Measurements from ENCODE around the gene CKAP5.

Gene CKAP5

DNA sequence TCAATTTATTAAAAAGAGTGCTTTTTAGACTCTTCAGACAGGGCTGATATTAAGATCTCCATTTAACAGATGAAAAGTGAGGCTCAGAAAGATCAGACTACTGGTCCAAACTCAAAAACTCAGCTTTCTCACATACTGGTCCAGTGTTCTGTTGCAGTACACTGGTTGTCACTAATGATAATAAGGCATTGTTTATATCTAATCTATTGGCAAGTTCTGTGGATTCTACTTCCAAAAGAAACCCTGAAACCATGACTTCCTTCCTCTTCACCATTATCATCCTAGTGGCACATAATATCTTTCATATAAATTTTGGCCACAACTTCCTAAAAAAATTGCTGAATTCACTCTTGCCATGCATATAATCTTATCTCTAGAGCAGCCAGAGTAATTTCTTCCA lies 90.1 kb downstream of the CKAP5 start:
- Histone ChIP-seq H3K4me2 (ENCODE audit: low read length) (no peak overlapping the region), H3K4me3 (ENCODE audit: low read depth, low read length) (no peak overlapping the region), H2AFZ (no peak overlapping the region), H3K9me3 (ENCODE audit: control insufficient read depth, low read length) (no peaks in the 10 kb centered on the region), H3K27me3 (ENCODE audit: control insufficient read depth, insufficient read depth, low read length) (no peaks in the 10 kb centered on the region), H3K4me1 (no peaks in the 10 kb centered on the region), H3K9ac (no peak overlapping the region), H3K27ac (no peak overlapping the region), H3K79me2 (no peaks in the 10 kb centered on the region), H3K36me3 (ENCODE audit: control insufficient read depth, insufficient read depth, low read length) (no peaks in the 10 kb centered on the region)
- TF ChIP-seq, protein P1, sequence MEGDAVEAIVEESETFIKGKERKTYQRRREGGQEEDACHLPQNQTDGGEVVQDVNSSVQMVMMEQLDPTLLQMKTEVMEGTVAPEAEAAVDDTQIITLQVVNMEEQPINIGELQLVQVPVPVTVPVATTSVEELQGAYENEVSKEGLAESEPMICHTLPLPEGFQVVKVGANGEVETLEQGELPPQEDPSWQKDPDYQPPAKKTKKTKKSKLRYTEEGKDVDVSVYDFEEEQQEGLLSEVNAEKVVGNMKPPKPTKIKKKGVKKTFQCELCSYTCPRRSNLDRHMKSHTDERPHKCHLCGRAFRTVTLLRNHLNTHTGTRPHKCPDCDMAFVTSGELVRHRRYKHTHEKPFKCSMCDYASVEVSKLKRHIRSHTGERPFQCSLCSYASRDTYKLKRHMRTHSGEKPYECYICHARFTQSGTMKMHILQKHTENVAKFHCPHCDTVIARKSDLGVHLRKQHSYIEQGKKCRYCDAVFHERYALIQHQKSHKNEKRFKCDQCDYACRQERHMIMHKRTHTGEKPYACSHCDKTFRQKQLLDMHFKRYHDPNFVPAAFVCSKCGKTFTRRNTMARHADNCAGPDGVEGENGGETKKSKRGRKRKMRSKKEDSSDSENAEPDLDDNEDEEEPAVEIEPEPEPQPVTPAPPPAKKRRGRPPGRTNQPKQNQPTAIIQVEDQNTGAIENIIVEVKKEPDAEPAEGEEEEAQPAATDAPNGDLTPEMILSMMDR (IDR thresholded peaks at IDR 0.05): no peak

DNA sequence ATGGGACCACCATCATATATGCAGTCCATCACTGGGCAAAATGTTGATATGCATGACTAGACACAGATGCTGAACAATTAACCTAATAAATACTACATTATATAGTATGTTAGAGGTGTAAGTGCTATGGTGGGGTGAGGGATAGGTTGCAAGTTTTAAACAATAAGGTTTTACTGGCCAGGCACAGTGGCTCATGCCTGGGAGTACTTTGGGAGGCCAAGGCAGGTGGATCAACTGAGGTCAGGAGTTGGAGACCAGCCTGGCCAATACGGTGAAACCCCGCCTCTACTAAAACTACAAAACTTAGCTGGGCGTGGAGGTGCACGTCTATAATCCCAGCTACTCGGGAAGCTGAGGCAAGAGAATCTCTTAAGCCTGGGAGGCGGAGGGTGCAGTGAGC lies 98.9 kb downstream of the CKAP5 start:
- Histone ChIP-seq H3K36me3 (ENCODE audit: control insufficient read depth, insufficient read depth, low read length) (no peaks in the 10 kb centered on the region), H2AFZ (no peak overlapping the region), H3K79me2 (no peaks in the 10 kb centered on the region), H3K9ac (no peak overlapping the region), H3K4me2 (ENCODE audit: low read length) (no peak overlapping the region), H3K27ac (no peak overlapping the region), H3K4me3 (ENCODE audit: low read depth, low read length) (no peak overlapping the region), H3K27me3 (ENCODE audit: control insufficient read depth, insufficient read depth, low read length) (no peaks in the 10 kb centered on the region), H3K4me1 (peaks cover 4% of the 10 kb centered on the region), H3K9me3 (ENCODE audit: control insufficient read depth, low read length) (no peaks in the 10 kb centered on the region)
- TF ChIP-seq, protein P1 (IDR thresholded peaks at IDR 0.05): no peak

DNA sequence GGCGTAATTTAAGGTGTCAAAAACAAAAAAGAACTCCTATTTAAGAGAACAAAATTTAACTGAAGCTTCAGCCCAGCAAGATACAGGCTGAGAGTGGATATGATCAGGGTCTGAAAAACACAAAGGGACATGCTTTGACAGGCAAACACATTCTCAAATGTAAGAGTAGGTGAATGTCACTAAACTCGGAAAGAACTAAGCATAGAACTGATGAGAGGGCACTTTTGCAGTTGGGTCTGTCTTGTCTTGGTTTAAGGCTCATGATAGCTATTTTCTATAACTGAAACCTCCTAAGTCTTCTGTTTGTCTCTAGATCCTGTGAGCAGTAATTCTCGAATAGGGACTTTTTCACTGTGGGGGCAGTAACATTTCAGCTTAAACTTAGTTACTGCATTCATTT lies 100.1 kb downstream of the CKAP5 start:
- H2AFZ ChIP-seq: no peak overlapping the region
- peaks cover 4% of the 10 kb centered on the region for H3K4me1 ChIP-seq
- no peak overlapping the region for H3K4me2 ChIP-seq (ENCODE audit: low read length)
- H3K79me2 ChIP-seq: no peaks in the 10 kb centered on the region
- no peak overlapping the region for H3K9ac ChIP-seq
- H3K36me3 ChIP-seq (ENCODE audit: control insufficient read depth, insufficient read depth, low read length): no peaks in the 10 kb centered on the region
- H3K27me3 ChIP-seq (ENCODE audit: control insufficient read depth, insufficient read depth, low read length): no peaks in the 10 kb centered on the region
- TF ChIP-seq, protein P1 (IDR thresholded peaks at IDR 0.05): no peak
- H3K9me3 ChIP-seq (ENCODE audit: control insufficient read depth, low read length): no peaks in the 10 kb centered on the region
- no peak overlapping the region for H3K4me3 ChIP-seq (ENCODE audit: low read depth, low read length)
- no peak overlapping the region for H3K27ac ChIP-seq

DNA sequence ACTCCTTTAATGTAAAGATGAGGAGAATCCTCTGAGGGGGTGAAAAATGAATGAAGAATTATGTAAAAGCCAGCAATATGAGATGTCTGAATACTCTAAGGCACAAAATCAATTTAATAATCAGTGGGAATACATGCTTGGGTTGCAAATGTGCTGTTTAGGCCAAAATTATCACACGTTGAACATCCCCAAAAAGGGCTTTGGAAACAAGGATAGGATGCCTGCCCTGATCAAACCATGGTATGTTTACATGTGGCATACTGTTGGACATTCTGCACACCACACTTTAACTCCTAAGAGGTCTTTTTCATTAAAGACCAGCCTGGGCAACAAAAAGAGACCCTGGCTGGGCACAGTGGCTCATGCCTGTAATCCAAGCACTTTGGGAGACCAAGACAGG lies 100.8 kb downstream of the CKAP5 start:
- no peak overlapping the region for H2AFZ ChIP-seq
- H3K9ac ChIP-seq: no peak overlapping the region
- no peaks in the 10 kb centered on the region for H3K9me3 ChIP-seq (ENCODE audit: control insufficient read depth, low read length)
- no peaks in the 10 kb centered on the region for H3K36me3 ChIP-seq (ENCODE audit: control insufficient read depth, insufficient read depth, low read length)
- no peak overlapping the region for H3K4me3 ChIP-seq (ENCODE audit: low read depth, low read length)
- TF ChIP-seq, protein P1 (IDR thresholded peaks at IDR 0.05): no peak
- H3K4me2 ChIP-seq (ENCODE audit: low read length): no peak overlapping the region
- no peaks in the 10 kb centered on the region for H3K79me2 ChIP-seq
- H3K27me3 ChIP-seq (ENCODE audit: control insufficient read depth, insufficient read depth, low read length): no peaks in the 10 kb centered on the region
- H3K27ac ChIP-seq: no peak overlapping the region
- peaks cover 4% of the 10 kb centered on the region for H3K4me1 ChIP-seq

DNA sequence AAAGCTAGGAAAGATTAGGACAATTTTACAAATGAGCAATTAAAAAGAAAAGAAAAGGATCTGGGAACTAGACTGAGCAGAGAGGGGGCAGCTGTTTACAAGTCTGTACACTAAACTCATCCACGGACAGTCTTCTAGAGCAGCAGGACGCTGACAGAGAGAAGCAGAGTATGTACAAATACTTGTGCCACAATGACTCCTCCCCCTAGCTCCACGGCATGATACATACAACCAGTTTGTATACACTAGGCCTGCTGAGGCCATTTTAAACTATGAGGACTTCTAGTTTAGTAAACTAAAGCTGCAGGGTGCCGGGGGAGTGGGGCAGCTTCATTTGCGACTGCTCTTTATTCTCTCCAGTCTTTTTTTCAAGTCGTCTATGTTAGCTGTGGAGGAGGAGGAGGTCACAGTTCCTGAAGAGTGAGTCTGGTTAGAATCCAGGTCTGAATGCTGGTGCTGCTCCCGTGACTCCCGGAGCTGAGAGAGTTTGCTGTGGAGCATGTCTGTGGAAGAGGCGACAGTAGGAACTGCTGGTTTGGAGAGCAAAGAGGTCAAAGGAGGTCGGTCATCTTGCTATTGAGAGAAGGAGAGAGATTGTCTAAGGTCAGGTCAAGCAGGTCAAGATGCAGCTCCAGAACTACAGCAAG lies 102.3 kb downstream of the CKAP5 start:
- H3K9me3 ChIP-seq (ENCODE audit: control insufficient read depth, low read length): no peaks in the 10 kb centered on the region
- no peak overlapping the region for H3K4me2 ChIP-seq (ENCODE audit: low read length)
- H3K4me3 ChIP-seq (ENCODE audit: low read depth, low read length): no peak overlapping the region
- TF ChIP-seq, protein P1 (IDR thresholded peaks at IDR 0.05): no peak
- no peak overlapping the region for H3K9ac ChIP-seq
- H3K27me3 ChIP-seq (ENCODE audit: control insufficient read depth, insufficient read depth, low read length): no peaks in the 10 kb centered on the region
- no peak overlapping the region for H3K27ac ChIP-seq
- no peaks in the 10 kb centered on the region for H3K79me2 ChIP-seq
- H2AFZ ChIP-seq: no peak overlapping the region
- no peaks in the 10 kb centered on the region for H3K36me3 ChIP-seq (ENCODE audit: control insufficient read depth, insufficient read depth, low read length)
- peaks cover 4% of the 10 kb centered on the region for H3K4me1 ChIP-seq
